ENCODE data around the gene GNAT2. TPM values are rescaled to one million over a fixed set of nuclear protein-coding genes. Genes with fewer than 3 reads are reported as not detected.

Gene GNAT2
- total RNA-seq, 1 donor from 2014 or later = not detected

- H3K27me3 ChIP-seq = no peaks in the 10 kb centered on the region
- H3K4me3 ChIP-seq = no peak overlapping the region
- Mint-ChIP-seq H3K4me1 (no peaks in the 10 kb centered on the region), H3K9me3 (no peaks in the 10 kb centered on the region), H3K36me3 (peaks cover 19% of the 10 kb centered on the region), H3K27me3 (ENCODE audit: insufficient read depth, low read depth) (no peaks in the 10 kb centered on the region), H3K27ac (no peak overlapping the region), H3K4me3 (no peak overlapping the region)
- H3K9ac ChIP-seq = no peak overlapping the region
- TF ChIP-seq EZH2 (IDR thresholded peaks at IDR 0.05) (no peak), EZH2phosphoT487 (IDR thresholded peaks at IDR 0.05) (no peak), CTCF (IDR thresholded peaks at IDR 0.05) (no peak)
- H3K79me2 ChIP-seq (ENCODE audit: low read depth) = no peaks in the 10 kb centered on the region
- H3K4me2 ChIP-seq = no peak overlapping the region
- no peaks in the 10 kb centered on the region for H4K20me1 ChIP-seq (ENCODE audit: low read depth)
- H3K27ac ChIP-seq = no peak overlapping the region
- no peaks in the 10 kb centered on the region for H3K4me1 ChIP-seq
- H3K9me3 ChIP-seq (ENCODE audit: low read depth) = no peaks in the 10 kb centered on the region
- no peaks in the 10 kb centered on the region for H3K36me3 ChIP-seq
- H3F3A ChIP-seq (ENCODE audit: low read depth) = peaks cover 11% of the 10 kb centered on the region
- DNase-seq (ENCODE audit: low spot score) = no peak
- no peak overlapping the region for H2AFZ ChIP-seq (replicated peaks)
Measured at GRCh38 chr1:109595531-109595930, 23.9 kb downstream of the GNAT2 start.

GRCh38 chr1:109592916-109593315, 26.5 kb downstream of the GNAT2 start:
- Mint-ChIP-seq H3K27ac (no peak overlapping the region), H3K9me3 (no peaks in the 10 kb centered on the region), H3K36me3 (peaks cover 19% of the 10 kb centered on the region), H3K4me1 (no peaks in the 10 kb centered on the region), H3K4me3 (no peak overlapping the region), H3K27me3 (ENCODE audit: insufficient read depth, low read depth) (no peaks in the 10 kb centered on the region)
- TF ChIP-seq EZH2 (IDR thresholded peaks at IDR 0.05) = no peak
- no peak for TF ChIP-seq CTCF (IDR thresholded peaks at IDR 0.05)
- TF ChIP-seq EZH2phosphoT487 (IDR thresholded peaks at IDR 0.05) = no peak
- H3K4me3 ChIP-seq = no peak overlapping the region
- no peak overlapping the region for H3K27ac ChIP-seq
- DNase-seq (ENCODE audit: low spot score) = no peak
- H3K4me2 ChIP-seq = no peak overlapping the region
- peaks cover 1% of the 10 kb centered on the region for H3F3A ChIP-seq (ENCODE audit: low read depth)
- no peaks in the 10 kb centered on the region for H3K9me3 ChIP-seq (ENCODE audit: low read depth)
- no peaks in the 10 kb centered on the region for H3K79me2 ChIP-seq (ENCODE audit: low read depth)
- H2AFZ ChIP-seq (replicated peaks) = no peak overlapping the region
- no peak overlapping the region for H3K9ac ChIP-seq
- H3K27me3 ChIP-seq = no peaks in the 10 kb centered on the region
- no peaks in the 10 kb centered on the region for H4K20me1 ChIP-seq (ENCODE audit: low read depth)
- H3K36me3 ChIP-seq = no peaks in the 10 kb centered on the region
- H3K4me1 ChIP-seq = no peaks in the 10 kb centered on the region

GRCh38 chr1:109589679-109590078, 29.7 kb downstream of the GNAT2 start:
- no peak overlapping the region for H3K9ac ChIP-seq
- Mint-ChIP-seq H3K9me3 (no peaks in the 10 kb centered on the region), H3K27ac (no peak overlapping the region), H3K36me3 (peaks cover 23% of the 10 kb centered on the region), H3K4me1 (no peaks in the 10 kb centered on the region), H3K4me3 (no peak overlapping the region), H3K27me3 (ENCODE audit: insufficient read depth, low read depth) (no peaks in the 10 kb centered on the region)
- H2AFZ ChIP-seq (replicated peaks) = no peak overlapping the region
- no peaks in the 10 kb centered on the region for H4K20me1 ChIP-seq (ENCODE audit: low read depth)
- H3K27me3 ChIP-seq = no peaks in the 10 kb centered on the region
- no peak overlapping the region for H3K4me3 ChIP-seq
- DNase-seq (ENCODE audit: low spot score) = no peak
- H3K9me3 ChIP-seq (ENCODE audit: low read depth) = no peaks in the 10 kb centered on the region
- no peak overlapping the region for H3K27ac ChIP-seq
- TF ChIP-seq CTCF (IDR thresholded peaks at IDR 0.05) (no peak), EZH2phosphoT487 (IDR thresholded peaks at IDR 0.05) (no peak), EZH2 (IDR thresholded peaks at IDR 0.05) (no peak)
- H3K36me3 ChIP-seq = peaks cover 7% of the 10 kb centered on the region
- no peak overlapping the region for H3K4me2 ChIP-seq
- no peaks in the 10 kb centered on the region for H3F3A ChIP-seq (ENCODE audit: low read depth)
- no peaks in the 10 kb centered on the region for H3K79me2 ChIP-seq (ENCODE audit: low read depth)
- H3K4me1 ChIP-seq = no peaks in the 10 kb centered on the region

Measured in neural progenitor cell (in vitro differentiated cells).